HepG2 (cell line): ENCODE data around the gene HOXA10. TPM values are rescaled to one million over a fixed set of nuclear protein-coding genes. Genes with fewer than 3 reads are reported as not detected.
A peak's percentile ranks its signal among the peaks of the same experiment; 100 is the strongest.

Experiments
- ARID2 ChIP-seq: sonication (generic); formaldehyde crosslinking; IDR thresholded peaks from 2 replicates; pipeline ENCODE4 v1.8.1; 2022; ENCODE audit warnings: mild to moderate bottlenecking, missing genetic modification reagents, borderline replicate concordance
- ATF7 ChIP-seq, 2 experiments: fragments of 450-650 bp in 1 of 2; sonication (generic) in 1 of 2; formaldehyde crosslinking in 1 of 2; IDR thresholded peaks; 2 replicates each; pipeline versions ENCODE4 v1.4.0 to v1.6.1; 2016 to 2020; ENCODE audit warnings: antibody characterized with exemption in 1 of 2, mild to moderate bottlenecking in 1 of 2, missing genetic modification reagents in 1 of 2
- CHD4 ChIP-seq: fragments of 200-600 bp; sonication (generic); IDR thresholded peaks from 2 replicates; pipeline ENCODE4 v1.7.0; 2017; ENCODE audit warnings: mild to moderate bottlenecking, low read length, borderline replicate concordance
- GTF3A ChIP-seq: sonication (generic); formaldehyde crosslinking; conservative IDR thresholded peaks from 2 replicates; pipeline ENCODE4 v1.4.0; 2020; ENCODE audit warnings: mild to moderate bottlenecking, missing genetic modification reagents
- KLF15 ChIP-seq: sonication (generic); formaldehyde crosslinking; IDR thresholded peaks from 2 replicates; pipeline ENCODE4 v1.8.1; 2023; ENCODE audit warnings: borderline replicate concordance, mild to moderate bottlenecking, inconsistent platforms, missing genetic modification reagents, mixed read lengths
- KMT2A ChIP-seq: sonication (generic); formaldehyde crosslinking; IDR thresholded peaks from 2 replicates; pipeline ENCODE4 v1.4.0; 2020; ENCODE audit warnings: missing genetic modification reagents
- MAFK ChIP-seq, 2 experiments: IDR thresholded peaks in 1 of 2; conservative IDR thresholded peaks in 1 of 2; 2 replicates each; pipeline ENCODE4 v1.6.1; 2011; ENCODE audit warnings: improper control_type of control experiment in 2 of 2, low read length in 2 of 2
- MBD4 ChIP-seq: IDR thresholded peaks from 2 replicates; pipeline ENCODE4 v1.6.1; 2012; ENCODE audit warnings: low read length, inconsistent platforms, borderline replicate concordance
- NFYB ChIP-seq: sonication (generic); formaldehyde crosslinking; IDR thresholded peaks from 2 replicates; pipeline ENCODE4 v1.4.0; 2020; ENCODE audit warnings: missing genetic modification reagents
- SOX6 ChIP-seq, 2 experiments: fragments of 450-650 bp in 1 of 2; sonication (generic) in 1 of 2; formaldehyde crosslinking in 1 of 2; IDR thresholded peaks; 2 replicates each; pipeline versions ENCODE4 v1.4.0 to v1.6.1; 2017 to 2020; ENCODE audit warnings: antibody characterized with exemption in 1 of 2, mild to moderate bottlenecking in 1 of 2, missing genetic modification reagents in 1 of 2
- SRSF9 ChIP-seq: fragments of 200-400 bp; formaldehyde crosslinking; IDR thresholded peaks from 2 replicates; pipeline ENCODE4 v1.6.1; 2018; ENCODE audit warnings: borderline replicate concordance, mild to moderate bottlenecking, low read depth, low read length; ENCODE audit not compliant: insufficient read depth, poor library complexity, severe bottlenecking
- TBP ChIP-seq: sonication (generic); formaldehyde crosslinking; IDR thresholded peaks from 2 replicates; pipeline ENCODE4 v1.5.0; 2020; ENCODE audit warnings: missing genetic modification reagents
- U2AF1 ChIP-seq: fragments of 200-400 bp; formaldehyde crosslinking; optimal IDR thresholded peaks from 2 replicates; pipeline ENCODE3; 2017; ENCODE audit warnings: mild to moderate bottlenecking, low read depth, low read length
- ZNF136 ChIP-seq: sonication (generic); formaldehyde crosslinking; IDR thresholded peaks from 2 replicates; pipeline ENCODE4 v1.8.1; 2022; ENCODE audit warnings: low read depth, mild to moderate bottlenecking, moderate library complexity, missing genetic modification reagents
- ZNF430 ChIP-seq: sonication (generic); formaldehyde crosslinking; IDR thresholded peaks from 2 replicates; pipeline ENCODE4 v1.9.0; 2021; ENCODE audit warnings: mild to moderate bottlenecking, missing genetic modification reagents
- ZNF431 ChIP-seq: sonication (generic); formaldehyde crosslinking; IDR thresholded peaks from 2 replicates; pipeline ENCODE4 v1.9.0; 2022; ENCODE audit warnings: missing genetic modification reagents, low read depth, mild to moderate bottlenecking, borderline replicate concordance
- ZNF589 ChIP-seq: sonication (generic); formaldehyde crosslinking; conservative IDR thresholded peaks from 2 replicates; pipeline ENCODE4 v1.8.0; 2022; ENCODE audit warnings: mild to moderate bottlenecking, moderate library complexity, missing genetic modification reagents
- ZNF652 ChIP-seq: IDR thresholded peaks from 2 replicates; pipeline ENCODE4 v1.6.1; 2016; ENCODE audit warnings: low read depth, borderline replicate concordance
- ZNF780A ChIP-seq: sonication (generic); formaldehyde crosslinking; IDR thresholded peaks from 2 replicates; pipeline ENCODE4 v1.8.0; 2022; ENCODE audit warnings: mild to moderate bottlenecking, missing genetic modification reagents, moderate library complexity
- polyA plus RNA-seq, 8 experiments: library from polyadenylated mRNA; depleted of rRNA in 3 of 8; stranded (reverse) in 7 of 8; unstranded in 1 of 8; fragments of >200 nt; fragmentation: Illumina TruSeq in 4 of 8; extraction: Trizol in 4 of 8; gene quantifications; 2 replicates each; pipeline versions ENCODE4 v1.2.1 to v1.2.3, GENCODE V29; 2011 to 2016; ENCODE audit warnings: low read depth in 4 of 8, missing spikeins in 1 of 8, mixed read lengths in 1 of 8; ENCODE audit not compliant: insufficient read depth in 1 of 8
- total RNA-seq, 5 experiments: library from RNA; depleted of rRNA; stranded (reverse); fragments of >200 nt; fragmentation: Illumina TruSeq; extraction: Trizol; gene quantifications; 2 replicates each; pipeline ENCODE4 v1.2.3, GENCODE V29; 2016; ENCODE audit warnings: low read depth in 1 of 5
- TF ChIP-seq, protein P1 (sequence below): sonication (generic); formaldehyde crosslinking; IDR thresholded peaks from 2 replicates; pipeline ENCODE4 v1.8.1; 2022; ENCODE audit warnings: mild to moderate bottlenecking, missing genetic modification reagents
- TF ChIP-seq, protein P2 (sequence below): sonication (generic); formaldehyde crosslinking; IDR thresholded peaks from 2 replicates; pipeline ENCODE4 v1.4.0; 2020; ENCODE audit warnings: mild to moderate bottlenecking, missing genetic modification reagents, borderline replicate concordance
- TF ChIP-seq, protein P3 (sequence below): sonication (generic); formaldehyde crosslinking; IDR thresholded peaks from 2 replicates; pipeline ENCODE4 v1.8.0; 2022; ENCODE audit warnings: missing genetic modification reagents, low read depth, mild to moderate bottlenecking, borderline replicate concordance

HOXA10 gene
- total and polyA plus RNA-seq, 2 of the 13 experiments (the other 11 are each of a cell fraction or from before 2014, with no cell fraction given), result not detected

DNA sequence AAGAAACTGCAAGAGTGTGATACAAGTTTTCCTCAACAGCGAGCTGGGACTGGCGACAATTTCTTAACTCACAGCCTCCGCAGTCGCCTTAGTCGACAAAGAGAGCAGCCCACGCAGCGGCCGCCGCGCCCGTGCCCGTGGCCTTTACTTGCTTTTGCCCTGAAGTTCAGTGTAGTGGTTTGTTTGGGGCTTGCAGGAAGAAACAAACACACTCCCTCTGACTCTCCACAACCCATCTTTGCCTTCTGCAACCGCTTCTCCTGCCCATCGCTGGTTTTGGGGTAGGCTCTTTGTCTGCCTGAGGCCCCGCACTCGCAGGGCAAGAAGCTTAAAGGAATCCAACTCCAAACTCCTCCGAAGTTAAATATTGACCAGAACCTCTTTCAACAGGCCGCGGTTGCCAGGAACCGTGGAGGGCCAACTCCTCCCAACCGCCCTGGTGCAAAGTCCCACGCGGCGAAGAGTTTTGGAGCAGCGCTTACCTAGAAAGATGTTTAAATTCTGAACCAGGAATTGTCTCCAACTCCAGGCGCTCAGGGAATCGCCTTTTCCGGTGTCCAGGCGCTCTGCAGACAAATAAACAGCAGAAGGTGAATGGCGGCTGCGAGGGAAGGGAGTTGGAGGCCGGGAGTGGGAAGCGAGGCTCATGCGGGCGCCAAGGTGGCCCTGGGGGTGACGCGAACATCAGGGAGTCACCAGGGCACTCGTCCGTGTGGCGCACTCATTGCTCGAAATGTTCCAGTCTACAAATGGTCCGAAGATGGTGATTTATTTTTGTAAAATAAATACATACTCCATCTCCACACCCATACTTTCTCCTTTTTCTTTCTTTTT is 51.8 kb downstream of the HOXA10 start (continued):
- TF ChIP-seq, protein P1, sequence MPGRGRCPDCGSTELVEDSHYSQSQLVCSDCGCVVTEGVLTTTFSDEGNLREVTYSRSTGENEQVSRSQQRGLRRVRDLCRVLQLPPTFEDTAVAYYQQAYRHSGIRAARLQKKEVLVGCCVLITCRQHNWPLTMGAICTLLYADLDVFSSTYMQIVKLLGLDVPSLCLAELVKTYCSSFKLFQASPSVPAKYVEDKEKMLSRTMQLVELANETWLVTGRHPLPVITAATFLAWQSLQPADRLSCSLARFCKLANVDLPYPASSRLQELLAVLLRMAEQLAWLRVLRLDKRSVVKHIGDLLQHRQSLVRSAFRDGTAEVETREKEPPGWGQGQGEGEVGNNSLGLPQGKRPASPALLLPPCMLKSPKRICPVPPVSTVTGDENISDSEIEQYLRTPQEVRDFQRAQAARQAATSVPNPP (CRISPR knock-in tag), result peak; percentile 51; the same call in 1 of the 2 replicates
- TF ChIP-seq ZNF430 (CRISPR knock-in tag) (peak; percentile 91; the same call in 1 of the 2 replicates), ZNF136 (CRISPR knock-in tag) (no peak), U2AF1 (no peak), ARID2 (CRISPR knock-in tag) (0 out of 2 replicates have a peak, but pooled peaks have one; percentile 34), NFYB (CRISPR knock-in tag) (no peak), KMT2A (CRISPR knock-in tag) (peak; percentile 51; the same call in 1 of the 2 replicates), SOX6 (IDR thresholded peaks at IDR 0.05) (no peak), SOX6 (CRISPR knock-in tag; IDR thresholded peaks at IDR 0.05) (peak; percentile 85), ZNF431 (CRISPR knock-in tag) (0 out of 2 replicates have a peak, but pooled peaks have one; percentile 42), ZNF589 (CRISPR knock-in tag) (no peak), ZNF652 (no peak), ATF7 (IDR thresholded peaks at IDR 0.05) (no peak), ATF7 (CRISPR knock-in tag; IDR thresholded peaks at IDR 0.05) (no peak; the same call in 1 of the 2 replicates), KLF15 (no peak; the same call in 1 of the 2 replicates), ZNF780A (CRISPR knock-in tag) (no peak), GTF3A (CRISPR knock-in tag) (no peak), SRSF9 (no peak), TBP (no peak), MBD4 (no peak), CHD4 (no peak), MAFK (conservative IDR thresholded peaks at IDR 0.05 in 1 of 2, IDR thresholded peaks at IDR 0.05 in 1 of 2; ENCODE audit: low read length in 2 of 2) (no peak)
- TF ChIP-seq, protein P2, sequence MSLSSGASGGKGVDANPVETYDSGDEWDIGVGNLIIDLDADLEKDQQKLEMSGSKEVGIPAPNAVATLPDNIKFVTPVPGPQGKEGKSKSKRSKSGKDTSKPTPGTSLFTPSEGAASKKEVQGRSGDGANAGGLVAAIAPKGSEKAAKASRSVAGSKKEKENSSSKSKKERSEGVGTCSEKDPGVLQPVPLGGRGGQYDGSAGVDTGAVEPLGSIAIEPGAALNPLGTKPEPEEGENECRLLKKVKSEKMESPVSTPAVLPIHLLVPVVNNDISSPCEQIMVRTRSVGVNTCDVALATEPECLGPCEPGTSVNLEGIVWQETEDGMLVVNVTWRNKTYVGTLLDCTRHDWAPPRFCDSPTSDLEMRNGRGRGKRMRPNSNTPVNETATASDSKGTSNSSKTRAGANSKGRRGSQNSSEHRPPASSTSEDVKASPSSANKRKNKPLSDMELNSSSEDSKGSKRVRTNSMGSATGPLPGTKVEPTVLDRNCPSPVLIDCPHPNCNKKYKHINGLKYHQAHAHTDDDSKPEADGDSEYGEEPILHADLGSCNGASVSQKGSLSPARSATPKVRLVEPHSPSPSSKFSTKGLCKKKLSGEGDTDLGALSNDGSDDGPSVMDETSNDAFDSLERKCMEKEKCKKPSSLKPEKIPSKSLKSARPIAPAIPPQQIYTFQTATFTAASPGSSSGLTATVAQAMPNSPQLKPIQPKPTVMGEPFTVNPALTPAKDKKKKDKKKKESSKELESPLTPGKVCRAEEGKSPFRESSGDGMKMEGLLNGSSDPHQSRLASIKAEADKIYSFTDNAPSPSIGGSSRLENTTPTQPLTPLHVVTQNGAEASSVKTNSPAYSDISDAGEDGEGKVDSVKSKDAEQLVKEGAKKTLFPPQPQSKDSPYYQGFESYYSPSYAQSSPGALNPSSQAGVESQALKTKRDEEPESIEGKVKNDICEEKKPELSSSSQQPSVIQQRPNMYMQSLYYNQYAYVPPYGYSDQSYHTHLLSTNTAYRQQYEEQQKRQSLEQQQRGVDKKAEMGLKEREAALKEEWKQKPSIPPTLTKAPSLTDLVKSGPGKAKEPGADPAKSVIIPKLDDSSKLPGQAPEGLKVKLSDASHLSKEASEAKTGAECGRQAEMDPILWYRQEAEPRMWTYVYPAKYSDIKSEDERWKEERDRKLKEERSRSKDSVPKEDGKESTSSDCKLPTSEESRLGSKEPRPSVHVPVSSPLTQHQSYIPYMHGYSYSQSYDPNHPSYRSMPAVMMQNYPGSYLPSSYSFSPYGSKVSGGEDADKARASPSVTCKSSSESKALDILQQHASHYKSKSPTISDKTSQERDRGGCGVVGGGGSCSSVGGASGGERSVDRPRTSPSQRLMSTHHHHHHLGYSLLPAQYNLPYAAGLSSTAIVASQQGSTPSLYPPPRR (CRISPR knock-in tag), result peak; percentile 79; the same call in 1 of the 2 replicates
- TF ChIP-seq, protein P3, sequence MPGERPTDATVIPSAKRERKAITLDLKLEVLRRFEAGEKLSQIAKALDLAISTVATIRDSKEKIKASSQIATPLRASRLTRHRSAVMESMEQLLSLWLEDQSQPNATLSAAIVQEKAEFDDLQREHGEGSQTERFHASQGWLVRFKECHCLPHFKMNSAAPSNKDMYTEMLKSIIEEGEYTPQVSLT, result no peak
